Posterior cingulate gyrus (tissue), 11 donors: ENCODE data around the gene IZUMO1.

Experiments used
- DNase-seq, 10 donors: peaks; one replicate each; pipeline versions ENCODE4 v3.0.0 to v3.0.0-alpha.2; 2020 to 2021; ENCODE audit warnings: mixed read lengths in 3 of 10
- intact Hi-C: fragments of 100-400 bp; cut with DNase I; formaldehyde crosslinking; loops from one replicate; pipeline ENCODE4 v1.15.1; 2023

Gene IZUMO1

DNA sequence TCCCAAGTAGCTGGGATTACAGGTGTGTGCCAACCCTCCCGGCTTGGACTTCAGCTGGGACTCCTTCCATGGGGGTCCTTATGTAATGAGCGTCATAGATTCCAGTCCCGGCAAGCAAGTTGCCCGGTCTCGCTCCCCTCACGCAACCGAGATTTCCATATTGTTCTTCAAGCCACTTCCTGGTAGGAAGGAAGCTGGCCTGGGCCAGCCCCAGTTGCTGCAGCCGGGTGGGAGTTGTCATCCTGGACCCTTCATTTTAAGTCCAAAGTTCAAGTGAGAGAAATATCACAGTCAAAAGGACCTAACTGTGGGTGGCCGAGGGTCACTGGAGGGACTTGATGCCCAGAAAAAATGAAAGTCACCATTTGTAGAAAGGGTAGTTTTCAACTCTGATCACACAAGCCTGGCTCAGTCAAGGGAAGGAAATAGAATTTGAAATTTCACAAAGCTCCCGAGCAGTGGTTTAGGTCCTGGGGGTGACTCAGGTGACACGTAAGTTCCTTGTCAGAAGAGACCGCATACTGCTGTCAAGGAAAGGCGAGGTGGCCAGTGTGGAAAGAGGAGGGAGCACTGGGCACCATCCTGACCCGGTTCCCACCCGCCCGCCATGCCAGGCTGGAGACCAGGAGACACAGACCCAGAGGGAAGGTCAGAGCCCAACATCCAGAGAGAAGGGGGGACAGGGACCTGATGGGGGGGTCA lies 13.9 kb upstream of the IZUMO1 start:
- intact Hi-C loops = no loop called here
- no peak for DNase-seq

DNA sequence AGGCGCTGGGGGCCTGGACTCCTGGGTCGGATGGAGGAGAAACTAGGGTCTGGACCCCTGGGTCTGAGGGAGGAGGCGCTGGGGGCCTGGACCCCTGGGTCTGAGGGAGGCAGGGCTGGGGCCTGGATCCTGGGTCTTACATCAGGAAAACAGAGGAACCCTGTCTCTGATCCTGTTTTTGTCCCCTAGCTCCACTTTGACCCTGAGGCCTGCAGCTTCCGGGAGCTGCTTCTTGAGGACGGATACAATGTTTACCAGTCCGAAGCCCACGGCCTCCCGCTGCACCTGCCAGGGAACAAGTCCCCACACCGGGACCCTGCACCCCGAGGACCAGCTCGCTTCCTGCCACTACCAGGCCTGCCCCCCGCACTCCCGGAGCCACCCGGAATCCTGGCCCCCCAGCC lies 11.0 kb upstream of the IZUMO1 start:
- DNase-seq = no peak
- intact Hi-C loops = no loop called here

DNA sequence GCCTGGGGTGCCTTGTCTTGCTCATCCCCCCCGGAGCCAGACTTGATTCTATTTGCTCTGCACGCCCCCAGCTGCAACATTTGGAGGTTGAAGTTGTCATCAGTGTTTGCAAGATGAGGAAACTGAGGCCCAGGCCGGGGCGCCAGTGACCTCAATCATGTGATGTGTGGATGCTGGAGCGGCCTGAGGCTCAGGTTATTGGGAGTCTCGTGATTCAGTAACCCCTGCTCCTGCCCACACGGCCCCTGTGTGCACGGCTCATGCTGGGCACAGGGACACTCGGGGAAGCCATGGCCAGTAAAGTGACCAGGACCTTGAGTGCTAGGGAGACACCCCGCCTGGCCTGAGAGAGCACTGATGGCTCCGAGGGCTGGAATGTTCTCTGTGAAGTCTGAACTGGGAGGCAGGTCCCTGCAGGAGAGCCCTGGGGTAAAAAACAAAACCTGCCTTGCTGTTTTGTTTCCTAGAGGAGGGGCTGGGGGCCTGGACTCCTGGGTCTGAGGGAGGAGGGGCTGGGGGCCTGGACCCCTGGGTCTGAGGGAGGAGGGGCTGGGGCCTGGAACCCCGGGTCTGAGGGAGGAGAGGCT lies 10.5 kb upstream of the IZUMO1 start:
- intact Hi-C loops = no loop called here
- DNase-seq = peak in 1 of 10 donors; percentile 42

DNA sequence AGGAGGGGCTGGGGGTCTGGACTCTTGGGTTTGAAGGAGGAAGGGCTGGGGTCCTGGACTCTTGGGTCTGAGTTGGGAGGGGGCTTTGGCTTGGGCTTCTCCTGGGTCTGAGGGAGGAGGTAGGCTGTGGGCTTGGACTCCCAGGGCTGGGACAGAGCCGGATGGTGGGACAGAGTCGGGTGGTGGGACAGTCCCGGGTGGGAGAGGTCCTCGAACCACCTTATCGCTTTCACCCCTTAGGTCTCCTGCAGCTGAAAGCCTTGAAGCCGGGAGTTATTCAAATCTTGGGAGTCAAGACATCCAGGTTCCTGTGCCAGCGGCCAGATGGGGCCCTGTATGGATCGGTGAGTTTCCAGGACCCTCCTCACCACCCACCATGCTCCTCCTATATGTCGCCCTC lies 10.0 kb upstream of the IZUMO1 start:
- DNase-seq = peak in 1 of 10 donors; percentile 50
- intact Hi-C loops = no loop called here

DNA sequence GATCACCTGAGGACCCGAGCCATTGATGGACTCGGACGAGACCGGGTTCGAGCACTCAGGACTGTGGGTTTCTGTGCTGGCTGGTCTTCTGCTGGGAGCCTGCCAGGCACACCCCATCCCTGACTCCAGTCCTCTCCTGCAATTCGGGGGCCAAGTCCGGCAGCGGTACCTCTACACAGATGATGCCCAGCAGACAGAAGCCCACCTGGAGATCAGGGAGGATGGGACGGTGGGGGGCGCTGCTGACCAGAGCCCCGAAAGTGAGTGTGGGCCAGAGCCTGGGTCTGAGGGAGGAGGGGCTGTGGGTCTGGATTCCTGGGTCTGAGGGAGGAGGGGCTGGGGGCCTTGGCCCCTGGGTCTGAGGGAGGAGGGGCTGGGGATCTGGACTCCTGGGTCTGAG lies 9.5 kb upstream of the IZUMO1 start:
- intact Hi-C loops = no loop called here
- peak in 2 of 10 donors; percentile 31 to 74 for DNase-seq

DNA sequence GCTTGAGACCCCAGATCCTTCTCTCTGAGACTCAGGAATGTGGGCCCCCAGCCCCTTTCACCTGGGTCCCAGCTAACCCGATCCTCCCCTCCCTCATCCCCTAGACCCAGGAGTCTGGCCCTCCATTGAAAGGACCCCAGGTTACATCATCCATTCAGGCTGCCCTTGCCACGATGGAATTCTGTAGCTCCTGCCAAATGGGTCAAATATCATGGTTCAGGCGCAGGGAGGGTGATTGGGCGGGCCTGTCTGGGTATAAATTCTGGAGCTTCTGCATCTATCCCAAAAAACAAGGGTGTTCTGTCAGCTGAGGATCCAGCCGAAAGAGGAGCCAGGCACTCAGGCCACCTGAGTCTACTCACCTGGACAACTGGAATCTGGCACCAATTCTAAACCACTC lies 9.1 kb upstream of the IZUMO1 start:
- no peak for DNase-seq
- intact Hi-C loops = no loop called here

- peak in 2 of 10 donors; percentile 53 to 59 for DNase-seq
- intact Hi-C loops = no loop called here
Measured at GRCh38 chr19:48755084-48755641, 8.5 kb upstream of the IZUMO1 start, which contains the start of gene FGF21. Gene FGF21, plus strand, starts transcription at chr19:48755524. Its CDS starts 713 bp downstream, at chr19:48756237.

DNA sequence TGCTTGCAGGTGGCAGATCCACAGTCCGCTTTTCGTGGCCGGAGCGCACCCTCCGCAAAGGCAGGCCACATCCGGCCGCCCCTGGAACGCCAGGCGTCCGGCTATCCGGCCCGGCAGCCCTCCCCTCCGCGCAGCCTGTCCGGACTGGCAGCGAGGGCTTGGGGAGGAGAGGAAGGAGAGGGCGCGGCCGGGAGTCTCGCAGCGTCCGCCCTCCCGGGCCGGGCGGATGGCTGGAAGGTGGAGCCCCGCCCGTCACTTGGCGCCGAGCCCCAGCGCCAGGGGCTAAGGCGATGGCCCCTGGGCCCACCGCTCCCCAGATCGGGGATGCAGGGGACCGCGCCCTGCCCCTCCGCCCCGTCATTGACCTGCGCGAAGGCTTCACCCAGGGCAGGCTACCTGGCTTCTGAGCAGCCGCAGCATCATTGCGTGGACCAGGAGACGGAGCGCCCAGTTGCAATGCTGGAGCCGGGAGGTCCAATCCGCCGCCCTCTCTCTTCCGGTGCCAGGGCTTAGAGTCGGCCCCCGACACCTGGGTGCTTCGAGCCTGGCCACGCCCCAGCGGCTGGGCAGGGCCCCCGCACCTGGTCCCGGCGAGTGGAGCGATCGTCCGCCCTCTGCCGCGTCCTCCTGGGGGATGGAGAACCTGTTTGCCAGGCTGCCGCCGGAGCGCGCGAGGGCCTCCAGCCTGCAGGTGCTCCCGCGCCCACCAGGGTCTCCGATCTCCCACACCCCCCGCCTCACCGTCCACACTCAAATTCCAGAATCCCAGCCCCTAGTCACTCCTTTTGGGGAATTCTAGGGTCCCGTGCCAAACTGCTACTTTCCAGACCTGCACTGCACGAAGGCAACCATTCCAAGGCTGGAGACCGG lies 6.0 kb upstream of the IZUMO1 start, which contains the start of gene FUT1:
FUT1 (minus strand) TSS at position 146 of the 870 bp plus-strand sequence. CDS start 1,360 bp downstream, outside the sequence.
- intact Hi-C loops = no loop called here
- DNase-seq = peak in 5 of 10 donors; percentile 38 to 92 (median 87)

DNA sequence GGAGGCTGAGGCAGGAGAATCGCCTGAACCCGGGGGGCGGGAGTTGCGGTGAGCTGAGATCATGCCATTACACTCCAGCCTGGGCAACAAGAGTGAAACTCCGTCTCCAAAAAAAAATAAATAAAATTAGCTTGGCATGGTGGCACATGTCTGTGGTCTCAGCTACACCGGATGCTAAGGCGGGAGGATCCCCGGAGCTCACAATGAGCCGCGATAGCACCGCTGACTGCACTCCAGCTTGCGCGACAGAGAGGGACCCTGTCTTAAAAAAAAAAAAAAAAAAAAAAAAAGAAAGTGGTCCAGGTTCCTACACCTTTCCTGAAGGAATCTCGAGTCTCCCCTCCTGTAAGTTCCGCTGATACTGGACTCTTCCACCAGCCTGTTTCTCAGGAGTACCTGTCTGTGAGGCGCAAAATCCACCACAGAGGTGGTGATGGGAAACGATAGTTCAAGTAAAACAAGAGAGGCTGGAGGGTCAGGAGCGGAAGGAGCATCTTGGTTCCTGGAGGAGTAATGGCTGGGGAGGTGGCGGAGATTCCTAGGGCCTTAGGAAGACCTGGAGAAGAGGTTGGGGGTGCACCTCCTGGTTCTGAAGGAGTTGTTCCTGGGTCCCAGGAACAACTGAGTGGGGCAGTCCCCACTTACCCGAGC lies 5.3 kb upstream of the IZUMO1 start:
- intact Hi-C loops = no loop called here
- DNase-seq = peak in 2 of 10 donors; percentile 26 to 79

- intact Hi-C loops = no loop called here
- DNase-seq = peak in 2 of 10 donors; percentile 47 to 64
Measured at GRCh38 chr19:48750771-48751504, 4.2 kb upstream of the IZUMO1 start.

DNA sequence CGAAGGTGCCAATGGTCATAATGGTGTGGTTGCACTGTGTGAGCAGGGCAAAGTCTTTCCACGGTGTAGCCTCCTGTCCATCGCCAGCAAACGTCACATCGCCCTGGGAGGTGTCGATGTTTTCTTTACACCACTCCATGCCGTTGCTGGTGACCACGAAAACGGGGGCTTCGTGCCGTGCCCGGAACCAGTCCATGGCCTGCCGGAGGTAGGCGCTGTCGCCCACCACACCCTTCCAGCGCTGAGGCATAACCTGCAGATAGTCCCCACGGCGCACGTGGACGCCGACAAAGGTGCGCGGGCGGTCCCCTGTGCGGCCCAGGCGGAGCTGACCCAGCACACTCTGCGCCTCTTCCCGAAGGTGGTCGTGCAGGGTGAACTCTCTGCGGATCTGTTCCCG lies 3.6 kb upstream of the IZUMO1 start:
- peak in 2 of 10 donors; percentile 59 to 72 for DNase-seq
- intact Hi-C loops = no loop called here

DNA sequence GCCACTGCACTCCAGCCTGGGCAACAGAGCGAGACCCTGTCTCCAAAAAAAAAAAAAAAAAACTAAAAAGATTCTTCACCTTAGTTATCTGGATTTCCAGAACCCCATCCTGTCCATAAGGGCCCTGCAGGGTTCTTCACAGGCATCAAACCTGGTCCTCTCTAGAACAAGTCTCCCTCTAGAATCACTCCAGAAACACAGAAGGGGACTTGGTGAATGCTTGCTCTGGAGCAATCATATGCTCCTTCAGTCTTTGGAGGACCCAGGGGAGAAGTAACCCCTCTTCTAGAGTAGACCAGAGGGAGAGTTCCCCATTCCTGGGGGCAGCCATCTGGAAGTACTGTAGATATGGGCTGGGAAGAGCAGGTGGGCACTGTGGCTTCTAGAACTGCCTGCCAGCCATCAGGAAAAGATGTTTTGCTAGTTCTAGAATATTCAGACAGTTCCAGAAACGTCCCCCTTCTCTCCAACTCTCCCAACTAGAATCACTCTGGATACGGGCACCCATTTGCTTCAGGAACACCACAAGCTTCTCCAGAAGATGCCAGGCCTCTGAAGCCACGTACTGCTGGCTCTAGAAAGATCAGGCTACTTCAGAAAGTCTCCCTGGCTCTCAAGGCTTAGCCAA lies 3.0 kb upstream of the IZUMO1 start:
- intact Hi-C loops = no loop called here
- peak in 2 of 10 donors; percentile 5 to 8 for DNase-seq

DNA sequence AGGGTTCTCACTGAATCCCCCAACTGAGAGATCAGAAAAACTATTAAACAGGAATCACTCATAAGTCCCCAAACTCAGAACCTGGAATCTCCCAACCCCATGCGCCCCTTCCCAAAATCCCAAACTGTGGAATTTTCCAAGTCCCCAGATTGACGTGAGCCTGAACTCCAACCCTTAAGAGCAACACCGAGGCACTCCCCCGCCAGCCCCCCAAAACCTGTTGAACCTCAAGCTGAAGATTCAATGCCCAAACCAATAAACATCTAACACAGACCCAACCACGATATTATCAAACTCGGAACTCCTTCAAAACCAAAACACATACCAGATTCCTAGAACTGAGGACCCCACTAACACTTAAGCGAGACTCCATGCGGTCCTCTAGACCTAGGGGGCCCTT lies 599 bp downstream of the IZUMO1 start:
- intact Hi-C loops = no loop called here
- peak in 1 of 10 donors; percentile 10 for DNase-seq

GRCh38 chr19:48745208-48745995 lies 1.3 kb downstream of the IZUMO1 start:
- peak in 9 of 10 donors; percentile 42 to 94 (median 67) for DNase-seq
- intact Hi-C loops = no loop called here

- DNase-seq = no peak
- intact Hi-C loops = no loop called here
Measured at GRCh38 chr19:48742096-48742495, 4.6 kb downstream of the IZUMO1 start.

DNA sequence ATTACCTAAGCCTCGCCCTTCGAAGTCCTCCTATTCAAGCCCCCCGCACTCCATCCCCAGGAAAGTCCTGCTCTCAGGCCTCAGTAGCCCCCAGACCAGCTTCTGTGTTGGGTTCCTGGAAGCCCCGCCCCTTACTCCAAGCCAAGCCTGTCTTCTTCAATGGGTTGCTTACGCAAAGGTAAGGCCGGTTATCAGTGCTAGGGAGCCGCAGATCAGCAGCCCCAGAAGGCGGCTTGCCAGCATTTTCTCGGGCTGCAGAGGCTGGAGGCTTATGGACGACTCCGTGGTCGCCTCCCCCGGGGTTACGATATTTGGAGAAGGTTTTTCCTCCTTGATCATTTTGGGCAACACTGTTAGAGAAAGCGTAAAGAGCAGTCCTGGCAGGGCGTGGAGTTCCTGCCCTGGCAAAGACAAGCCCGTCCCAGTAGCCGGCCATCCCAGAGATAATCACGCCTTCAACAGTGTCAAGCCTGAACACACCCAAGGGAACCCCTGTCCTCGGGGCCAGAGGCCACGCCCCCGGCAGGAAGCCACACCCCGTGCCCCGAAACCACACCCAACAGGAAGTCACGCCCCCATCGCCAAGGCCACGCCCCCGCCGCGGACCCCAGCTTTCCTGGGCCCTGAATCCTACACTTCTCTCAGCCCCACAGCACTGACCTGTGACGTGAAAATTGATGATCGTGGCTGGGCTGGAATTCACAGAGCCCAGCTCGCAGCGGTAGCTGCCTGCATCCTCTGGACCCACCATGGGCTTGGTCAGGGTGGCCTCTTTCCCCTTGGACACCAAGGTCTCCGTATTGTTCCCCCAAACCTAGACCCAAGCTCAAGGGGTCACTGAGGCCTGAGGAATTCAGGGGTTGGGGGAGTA lies 5.3 kb downstream of the IZUMO1 start:
- peak in 1 of 10 donors; percentile 72 for DNase-seq
- intact Hi-C loops = no loop called here
